H9 (cell line): ENCODE measurements around the gene EPB41L4B. TPM values are rescaled to one million over a fixed set of nuclear protein-coding genes. Genes with fewer than 3 reads are reported as not detected.

Experiments
- DNase-seq: peaks from one replicate; pipeline ENCODE4 v3.0.0-alpha.2; 2017
- H2AFZ ChIP-seq: one replicate; pipeline ENCODE4 v1.6.1; 2013; ENCODE audit warnings: mild to moderate bottlenecking, low read length, control low read depth, moderate library complexity
- H2AK5ac ChIP-seq: 2 replicates; pipeline ENCODE4 v1.6.1; 2013; ENCODE audit warnings: low read length, control low read depth, mixed read lengths; ENCODE audit not compliant: insufficient read length
- H2BK120ac ChIP-seq: one replicate; pipeline ENCODE4 v1.6.1; 2013; ENCODE audit warnings: low read depth, mild to moderate bottlenecking, low read length, control low read depth, inconsistent platforms; ENCODE audit not compliant: poor library complexity, severe bottlenecking
- H2BK12ac ChIP-seq: 2 replicates; pipeline ENCODE4 v1.6.1; 2013; ENCODE audit warnings: low read length, control low read depth, mixed read lengths, low read depth; ENCODE audit not compliant: insufficient read length
- H2BK15ac ChIP-seq: 2 replicates; pipeline ENCODE4 v1.6.1; 2013; ENCODE audit warnings: low read depth, low read length, control low read depth
- H2BK20ac ChIP-seq: one replicate; pipeline ENCODE4 v1.6.1; 2013; ENCODE audit warnings: low read depth, mild to moderate bottlenecking, low read length, control low read depth, inconsistent platforms; ENCODE audit not compliant: poor library complexity, severe bottlenecking
- H2BK5ac ChIP-seq: 2 replicates; pipeline ENCODE4 v1.6.1; 2013; ENCODE audit warnings: low read length, control low read depth, mixed read lengths; ENCODE audit not compliant: insufficient read length
- H3K14ac ChIP-seq: 2 replicates; pipeline ENCODE4 v1.6.1; 2013; ENCODE audit warnings: low read length, control low read depth; ENCODE audit not compliant: insufficient read depth
- H3K18ac ChIP-seq: 2 replicates; pipeline ENCODE4 v1.6.1; 2013; ENCODE audit warnings: low read depth, mild to moderate bottlenecking, mixed read lengths, low read length, control low read depth; ENCODE audit not compliant: insufficient read length
- H3K23ac ChIP-seq: 2 replicates; pipeline ENCODE4 v1.6.1; 2013; ENCODE audit warnings: low read length, control low read depth, mixed read lengths, low read depth; ENCODE audit not compliant: insufficient read length
- H3K23me2 ChIP-seq: 2 replicates; pipeline ENCODE4 v1.6.1; 2013; ENCODE audit warnings: low read depth, mild to moderate bottlenecking, mixed read lengths, low read length, control low read depth; ENCODE audit not compliant: insufficient read length, poor library complexity, severe bottlenecking
- H3K27ac ChIP-seq: 2 replicates; pipeline ENCODE4 v1.5.1; 2013; ENCODE audit warnings: low read length, control low read depth, mixed read lengths, low read depth; ENCODE audit not compliant: insufficient read length
- H3K27me3 ChIP-seq: 2 replicates; pipeline ENCODE4 v1.6.1; 2013; ENCODE audit warnings: low read length, control low read depth, inconsistent platforms; ENCODE audit not compliant: insufficient read depth
- H3K4ac ChIP-seq: 2 replicates; pipeline ENCODE4 v1.6.1; 2013; ENCODE audit warnings: low read depth, mild to moderate bottlenecking, control low read depth, inconsistent platforms, low read length, moderate library complexity
- H3K4me1 ChIP-seq: 2 replicates; pipeline ENCODE4 v1.6.1; 2013; ENCODE audit warnings: low read length, control low read depth, inconsistent platforms; ENCODE audit not compliant: insufficient read depth
- H3K4me2 ChIP-seq: 2 replicates; pipeline ENCODE4 v1.6.1; 2013; ENCODE audit warnings: low read length, control low read depth, mixed read lengths; ENCODE audit not compliant: insufficient read length, insufficient read depth
- H3K56ac ChIP-seq: 2 replicates; pipeline ENCODE4 v1.6.1; 2013; ENCODE audit warnings: low read depth, mild to moderate bottlenecking, mixed read lengths, low read length, control low read depth; ENCODE audit not compliant: insufficient read length
- H3K79me1 ChIP-seq: 2 replicates; pipeline ENCODE4 v1.6.1; 2013; ENCODE audit warnings: low read depth, mild to moderate bottlenecking, moderate library complexity, low read length, control low read depth, inconsistent platforms; ENCODE audit not compliant: insufficient read depth, poor library complexity, severe bottlenecking
- H3K79me2 ChIP-seq: 2 replicates; pipeline ENCODE4 v1.6.1; 2013; ENCODE audit warnings: low read length, control low read depth, inconsistent platforms; ENCODE audit not compliant: insufficient read depth
- H3K9ac ChIP-seq: 2 replicates; pipeline ENCODE4 v1.6.1; 2013; ENCODE audit warnings: low read length, control low read depth, mixed read lengths; ENCODE audit not compliant: insufficient read length; ENCODE audit errors: extremely low read depth
- H3K9me3 ChIP-seq: one replicate; pipeline ENCODE4 v1.6.1; 2013; ENCODE audit warnings: low read depth, low read length, inconsistent platforms; ENCODE audit not compliant: control insufficient read depth
- H3T11ph ChIP-seq: one replicate; pipeline ENCODE4 v1.6.1; 2013; ENCODE audit warnings: mild to moderate bottlenecking, low read length, control low read depth, inconsistent platforms
- H4K20me1 ChIP-seq: one replicate; pipeline ENCODE4 v1.6.1; 2013; ENCODE audit not compliant: control insufficient read depth, insufficient read length, insufficient read depth
- H4K5ac ChIP-seq: 2 replicates; pipeline ENCODE4 v1.6.1; 2013; ENCODE audit warnings: low read depth, mild to moderate bottlenecking, mixed read lengths, low read length, control low read depth; ENCODE audit not compliant: insufficient read length
- H4K8ac ChIP-seq: replicated peaks from 2 replicates; pipeline ENCODE4 v1.6.1; 2013; ENCODE audit warnings: low read length, control low read depth, mixed read lengths, low read depth; ENCODE audit not compliant: insufficient read length
- H4K91ac ChIP-seq: 2 replicates; pipeline ENCODE4 v1.6.1; 2013; ENCODE audit warnings: low read depth, mild to moderate bottlenecking, moderate library complexity, mixed read lengths, low read length, control low read depth; ENCODE audit not compliant: insufficient read length
- H3K27ac Mint-ChIP-seq, 3 experiments: 2 replicates in 2 of 3; 3 replicates in 1 of 3; pipeline ENCODE4 v1.8.0; 2020 to 2021; ENCODE audit warnings: mixed read lengths in 3 of 3, mild to moderate bottlenecking in 1 of 3, moderate library complexity in 1 of 3
- H3K27me3 Mint-ChIP-seq: 2 replicates; pipeline ENCODE4 v1.8.0; 2021; ENCODE audit warnings: low read depth, mild to moderate bottlenecking, moderate library complexity, mixed read lengths
- H3K36me3 Mint-ChIP-seq, 3 experiments: 2 replicates in 2 of 3; 3 replicates in 1 of 3; pipeline ENCODE4 v1.8.0; 2020 to 2021; ENCODE audit warnings: low read depth in 3 of 3, mixed read lengths in 3 of 3; ENCODE audit not compliant: insufficient read depth in 1 of 3
- H3K4me1 Mint-ChIP-seq, 2 experiments: 2 replicates each; pipeline ENCODE4 v1.8.0; 2020; ENCODE audit warnings: mixed read lengths in 2 of 2
- H3K4me3 Mint-ChIP-seq, 2 experiments: 2 replicates in 1 of 2; 3 replicates in 1 of 2; pipeline ENCODE4 v1.8.0; 2020 to 2021; ENCODE audit warnings: mild to moderate bottlenecking in 2 of 2, mixed read lengths in 2 of 2, moderate library complexity in 1 of 2
- H3K9me3 Mint-ChIP-seq, 2 experiments: 2 replicates in 1 of 2; 3 replicates in 1 of 2; pipeline ENCODE4 v1.8.0; 2020; ENCODE audit warnings: mild to moderate bottlenecking in 2 of 2, mixed read lengths in 2 of 2, moderate library complexity in 1 of 2
- CTCF ChIP-seq: fragments of 200-600 bp; sonication (generic); conservative IDR thresholded peaks from 3 replicates; pipeline ENCODE4 v1.8.0; 2021; ENCODE audit warnings: antibody characterized with exemption, mild to moderate bottlenecking
- WGBS: extraction: QIAGEN DNeasy Blood & Tissue Kit; methylation state at CpG from one replicate; pipeline ENCODE4 v1.1.7; 2013; ENCODE audit warnings: missing lambda C conversion rate, low lambda C conversion rate, mixed read lengths; ENCODE audit not compliant: insufficient read length; ENCODE audit errors: extremely low coverage; 5-methylcytosine and 5-hydroxymethylcytosine counted together
- total RNA-seq: library from RNA; stranded (reverse); gene quantifications from 2 replicates; pipeline ENCODE4 v1.2.1, GENCODE V29; 2021

Gene EPB41L4B
- total RNA-seq, 1 experiment from 2014 or later = 18.9 TPM

- Histone ChIP-seq H3K23ac (no peak overlapping the region), H3K4ac (no peak overlapping the region), H2BK120ac (no peak overlapping the region), H3K27ac (no peak overlapping the region), H4K91ac (no peak overlapping the region), H3K4me2 (no peak overlapping the region), H3K79me1 (no peaks in the 10 kb centered on the region), H2AFZ (no peak overlapping the region), H2AK5ac (no peak overlapping the region), H4K20me1 (no peaks in the 10 kb centered on the region), H3K9me3 (no peaks in the 10 kb centered on the region), H3K14ac (no peak overlapping the region), H3K23me2 (no peaks in the 10 kb centered on the region), H2BK15ac (no peak overlapping the region), H4K8ac (no peak overlapping the region), H3K79me2 (no peaks in the 10 kb centered on the region), H2BK12ac (no peak overlapping the region), H3K9ac (no peak overlapping the region), H4K5ac (no peak overlapping the region), H3K56ac (no peak overlapping the region), H3K4me1 (no peaks in the 10 kb centered on the region), H3K18ac (no peak overlapping the region), H2BK20ac (no peak overlapping the region), H3K27me3 (no peaks in the 10 kb centered on the region), H3T11ph (no peak overlapping the region), H2BK5ac (no peak overlapping the region)
- Mint-ChIP-seq H3K9me3 (no peaks in the 10 kb centered on the region), H3K4me3 (no peak overlapping the region), H3K27me3 (no peaks in the 10 kb centered on the region), H3K4me1 (no peaks in the 10 kb centered on the region), H3K27ac (no peak overlapping the region), H3K36me3 (no peaks in the 10 kb centered on the region)
- DNase-seq = no peak
- TF ChIP-seq CTCF = no peak
- WGBS = no CpG with 5 or more reads among the region's 4 CpGs
These were observed 108.1 kb downstream of the EPB41L4B start for GRCh38 chr9:109212768-109213167.
